Glomerular endothelial cell (primary cell): ENCODE measurements around the gene MPV17. TPM values are rescaled to one million over a fixed set of nuclear protein-coding genes. Genes with fewer than 3 reads are reported as not detected.
"Not testable (repeated sequence)": the region's sequence is repeated elsewhere in the genome, so short reads cannot be mapped to it uniquely, and the experiment has no call there.

ENCODE experiments used
- DNase-seq: peaks from one replicate; pipeline ENCODE4 v3.0.0-alpha.2; 2011; ENCODE audit warnings: low read depth, low spot score; ENCODE audit errors: extremely low read depth
- total RNA-seq: library from RNA; depleted of rRNA; stranded (reverse); fragments of >200 nt; gene quantifications from 2 replicates; pipeline ENCODE4 v1.2.3, GENCODE V29; 2015

Gene MPV17
- total RNA-seq, 1 donor from 2014 or later = 103 TPM

DNA sequence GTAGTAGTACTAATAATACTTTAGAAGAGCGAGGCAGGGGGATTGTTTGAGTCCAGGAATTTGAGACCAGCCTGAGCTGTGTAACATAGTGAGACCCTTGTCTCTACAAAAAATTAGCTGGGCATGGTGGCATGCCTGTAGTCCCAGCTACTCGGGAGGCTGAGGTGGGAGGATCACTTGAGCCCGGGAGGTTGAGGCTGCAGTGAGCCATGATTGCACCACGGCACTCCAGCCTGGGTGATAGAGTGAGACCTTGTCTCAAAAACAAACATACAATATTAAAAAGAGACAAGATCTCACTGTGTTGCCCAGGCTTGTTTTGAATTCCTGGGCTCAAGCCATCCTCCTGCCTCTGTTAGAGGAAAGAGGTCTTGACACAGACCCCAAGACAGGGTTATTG, 22.3 kb downstream of the MPV17 start:
- DNase-seq = not testable (repeated sequence)

DNA sequence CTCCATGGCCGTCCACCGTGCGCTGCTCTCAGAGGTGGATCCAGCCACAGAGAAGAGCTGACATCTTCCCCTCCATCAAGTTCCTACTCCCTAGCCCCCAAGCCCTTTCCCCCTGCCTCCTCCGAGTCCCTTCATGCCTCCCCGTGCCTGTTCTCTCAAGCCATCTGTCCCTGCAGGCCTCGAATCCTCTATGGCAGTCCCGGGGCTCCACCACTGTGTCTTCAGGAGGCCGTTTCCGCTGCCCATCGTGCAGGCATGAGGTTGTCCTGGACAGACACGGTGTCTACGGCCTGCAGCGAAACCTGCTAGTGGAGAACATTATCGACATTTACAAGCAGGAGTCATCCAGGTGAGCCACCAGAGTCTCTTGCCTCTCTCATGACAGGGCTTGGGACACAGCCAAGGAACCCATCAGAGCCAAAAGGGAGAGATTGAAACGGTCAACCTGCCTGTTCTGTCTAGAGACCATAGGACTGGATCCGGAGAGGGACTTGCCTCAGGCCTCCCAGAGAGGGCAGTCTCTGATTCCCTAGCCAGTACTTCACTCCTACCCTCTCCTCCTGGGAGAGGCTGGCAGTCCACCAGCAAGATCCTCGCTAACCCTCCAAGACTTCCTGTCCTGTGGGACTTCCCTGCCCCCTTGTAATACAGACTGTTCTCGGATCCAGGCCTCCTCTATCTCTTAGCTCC, 24.4 kb downstream of the MPV17 start:
- DNase-seq = no peak

DNA sequence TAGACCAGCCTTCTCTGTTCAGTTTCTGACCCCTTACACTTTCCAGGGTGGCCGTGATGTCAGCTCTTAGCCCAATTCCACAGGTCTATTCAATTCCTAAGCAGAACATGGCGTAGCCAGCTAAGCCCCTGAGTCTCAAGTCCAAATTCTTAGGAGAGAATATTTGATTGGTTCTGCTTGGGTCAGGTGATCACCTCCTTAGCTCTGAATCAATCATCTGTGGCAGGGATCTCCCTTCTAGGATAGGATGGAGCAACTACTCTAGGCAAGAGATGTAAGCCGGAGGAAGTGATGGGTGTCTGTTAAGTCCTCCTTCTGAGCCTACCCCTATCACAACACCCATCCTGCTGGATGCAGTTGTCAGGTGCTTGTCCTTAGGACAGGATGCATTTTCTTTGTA, 25.7 kb downstream of the MPV17 start:
- no peak for DNase-seq

DNA sequence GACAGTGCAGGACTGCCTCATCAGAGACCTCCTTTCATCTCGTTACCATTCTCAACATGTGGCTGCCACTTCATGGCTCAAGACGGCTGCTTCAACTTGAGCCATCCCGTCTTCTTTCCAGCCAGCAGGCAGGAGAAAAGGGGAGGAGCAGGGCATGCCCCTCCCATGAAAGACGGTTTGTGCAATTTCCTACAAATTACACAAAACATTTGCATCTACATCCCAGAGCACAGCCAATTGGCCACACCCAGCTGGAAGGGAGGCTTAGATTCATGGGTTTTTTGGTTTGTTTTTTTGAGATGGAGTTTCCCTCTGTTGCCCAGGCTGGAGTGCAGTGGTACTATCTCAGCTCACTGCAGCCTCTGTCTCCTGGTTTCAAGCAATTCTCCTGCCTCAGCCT, 26.4 kb downstream of the MPV17 start:
- DNase-seq = no peak

DNA sequence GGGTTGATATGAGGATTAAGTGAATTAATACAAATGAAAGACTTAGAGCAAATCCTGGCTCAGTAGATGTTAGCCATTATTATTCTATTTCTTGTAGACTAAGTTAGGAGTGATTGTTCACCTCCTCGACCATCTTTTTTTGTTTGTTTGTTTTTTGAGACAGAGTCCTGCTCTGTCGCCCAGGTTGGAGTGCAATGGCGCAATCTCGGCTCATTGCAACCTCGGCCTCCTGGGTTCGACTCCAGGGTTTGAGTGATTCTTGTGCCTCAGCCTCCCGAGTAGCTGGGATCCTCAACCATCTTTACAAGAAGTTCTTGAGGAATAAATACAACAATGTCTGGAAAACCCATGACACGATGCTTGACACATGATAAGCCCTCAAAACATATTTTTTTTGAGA, 28.0 kb downstream of the MPV17 start:
- DNase-seq = no peak

DNA sequence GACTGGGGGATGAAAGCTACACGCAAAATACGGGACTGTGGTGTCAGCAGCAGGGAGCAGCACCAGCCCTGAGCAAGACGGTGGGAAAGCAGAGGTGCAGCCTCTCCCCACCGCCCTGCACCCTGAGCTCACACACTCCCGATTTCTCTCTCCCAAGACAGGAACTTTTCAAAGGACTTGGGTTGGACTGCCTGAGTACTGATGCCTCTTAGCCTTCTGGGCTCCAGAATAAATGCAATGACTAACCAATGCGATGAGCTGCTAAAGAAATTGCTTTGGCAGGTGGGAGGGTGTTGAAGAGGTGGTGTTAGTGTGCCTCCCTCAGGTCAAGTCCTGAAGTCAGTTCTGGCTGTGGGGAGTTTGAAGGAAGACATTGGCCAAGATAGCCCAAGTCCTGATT, 31.0 kb downstream of the MPV17 start:
- no peak for DNase-seq

DNA sequence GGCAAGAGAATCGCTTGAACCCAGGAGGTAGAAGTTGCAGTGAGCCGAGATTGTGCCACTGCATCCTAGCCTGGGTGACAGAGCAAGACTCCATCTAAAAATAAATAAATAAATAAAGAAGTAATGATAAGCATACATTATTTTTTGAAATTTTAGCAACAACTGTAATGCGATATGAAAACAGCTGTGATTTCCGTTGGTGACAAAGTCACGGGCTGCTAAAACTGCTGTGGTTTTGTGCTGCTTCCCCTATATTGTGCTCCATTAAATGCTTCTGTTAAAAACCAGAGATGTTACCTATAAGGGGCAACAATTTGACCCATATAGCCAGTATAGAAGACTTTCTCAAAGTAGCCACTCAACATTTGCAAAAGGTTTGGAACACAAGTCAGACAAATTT, 32.3 kb downstream of the MPV17 start:
- no peak for DNase-seq

DNA sequence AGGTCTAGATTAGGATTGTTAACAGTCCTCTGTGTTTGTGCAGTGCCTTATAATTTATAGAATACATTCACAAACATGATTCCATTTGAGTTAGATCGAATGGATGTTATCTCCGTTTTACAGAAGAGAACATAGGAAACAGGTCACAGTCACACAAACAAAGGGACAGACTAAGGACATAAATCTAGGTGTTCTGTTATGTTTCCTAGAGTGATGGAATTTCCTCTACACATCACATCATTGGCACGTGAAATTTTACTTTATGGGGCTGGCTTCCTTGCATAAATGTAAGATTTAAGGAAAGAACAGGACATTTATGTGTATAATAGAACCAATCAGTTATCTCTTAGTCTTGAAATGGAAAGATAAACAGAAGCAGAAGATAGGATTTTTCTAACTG, 34.3 kb downstream of the MPV17 start:
- peak; percentile 81 for DNase-seq

DNA sequence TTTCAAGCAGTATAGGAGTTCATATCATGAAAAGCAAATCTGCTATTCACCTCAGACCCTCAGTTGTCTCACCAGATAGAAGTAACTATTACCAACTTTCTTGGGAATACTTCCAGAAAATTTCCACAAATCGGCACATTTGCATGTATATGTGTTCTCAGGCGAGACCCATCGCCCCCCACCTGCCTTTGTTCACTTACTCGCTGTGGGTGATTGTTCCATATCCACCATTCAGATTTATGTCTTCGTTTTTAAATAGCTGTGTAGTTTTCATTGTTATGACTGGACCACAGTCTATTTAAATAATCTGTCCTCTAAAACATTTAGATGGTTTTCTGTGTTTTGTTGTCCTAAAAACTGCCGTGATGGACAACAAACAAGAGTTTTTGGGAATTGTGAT, 37.4 kb downstream of the MPV17 start:
- DNase-seq = no peak

DNA sequence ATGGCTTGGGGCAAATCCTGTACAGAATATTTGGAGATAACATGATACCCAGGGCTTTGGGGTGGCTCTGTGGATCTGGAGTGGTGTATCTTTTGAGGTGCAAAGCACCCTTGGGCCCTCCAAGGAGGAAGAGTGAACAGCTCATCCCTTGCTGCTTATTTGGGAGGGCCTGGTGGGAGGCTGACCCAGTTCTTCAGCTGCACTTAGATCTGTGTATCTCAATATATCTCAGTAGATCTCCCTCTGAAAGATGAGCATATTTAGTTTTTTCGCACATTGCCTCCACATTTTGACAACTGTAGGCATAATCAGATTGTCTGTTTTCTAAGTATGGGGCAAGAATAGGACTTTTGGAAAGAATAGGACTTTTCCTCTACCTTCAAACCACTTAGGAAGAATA, 37.9 kb downstream of the MPV17 start:
- no peak for DNase-seq

DNA sequence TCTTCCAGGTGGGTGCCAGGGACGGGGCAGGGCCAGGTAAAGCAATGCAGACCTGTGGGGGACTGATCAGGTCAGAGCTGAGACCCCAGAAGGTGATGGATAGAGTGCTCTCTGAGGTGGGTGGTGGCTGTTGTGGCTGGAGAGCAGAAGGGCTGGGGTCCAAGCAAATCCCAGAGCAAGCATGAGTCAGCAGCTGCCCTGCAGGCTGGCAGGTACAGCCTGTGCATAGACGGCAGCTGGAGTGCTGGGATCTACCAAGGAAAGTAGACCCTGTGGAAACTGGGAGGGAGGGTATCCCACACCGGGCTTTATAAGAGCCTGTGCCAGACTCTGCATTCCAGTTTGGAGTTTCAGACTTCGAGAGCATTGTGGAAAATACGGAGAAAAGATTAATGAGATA, 40.0 kb downstream of the MPV17 start:
- no peak for DNase-seq

DNA sequence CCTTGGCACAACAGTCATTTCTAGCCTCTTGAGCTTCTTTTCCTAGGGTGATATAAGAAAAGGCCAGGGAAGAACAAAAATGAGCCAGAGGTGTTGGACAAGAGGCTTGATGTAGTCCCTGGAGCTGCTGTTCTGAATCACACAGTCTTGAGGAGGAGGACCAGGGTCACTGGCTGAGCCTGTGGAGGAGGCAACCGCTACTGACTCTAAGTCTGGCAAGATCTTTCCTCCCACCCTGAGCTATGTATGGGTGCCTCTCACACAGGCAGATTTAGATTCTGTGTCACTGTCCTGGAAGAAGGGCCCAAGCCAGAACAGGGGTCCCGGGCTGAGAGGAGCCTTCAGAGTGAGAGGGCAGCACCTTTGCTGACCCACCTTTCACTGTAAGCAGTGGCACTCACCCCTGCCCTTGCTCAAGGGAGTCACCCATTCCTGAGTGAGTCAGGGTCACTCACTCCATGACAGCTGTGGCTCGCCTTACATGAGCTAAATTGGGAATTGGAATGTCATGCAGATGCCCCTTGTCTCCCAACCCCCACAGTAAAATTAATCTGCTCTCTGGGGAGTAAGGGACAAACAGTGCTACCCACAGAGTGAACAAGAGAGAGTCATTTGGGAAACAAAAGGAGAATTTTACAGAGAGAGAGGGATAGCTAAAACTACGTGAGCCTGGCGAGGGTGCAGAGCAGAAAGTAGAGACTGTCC, 40.9 kb downstream of the MPV17 start, which contains the start of gene TRIM54:
TRIM54 (plus strand) TSS at position 575 of the 705 bp plus-strand sequence. CDS start 303 bp downstream, outside the sequence.
- DNase-seq = no peak

DNA sequence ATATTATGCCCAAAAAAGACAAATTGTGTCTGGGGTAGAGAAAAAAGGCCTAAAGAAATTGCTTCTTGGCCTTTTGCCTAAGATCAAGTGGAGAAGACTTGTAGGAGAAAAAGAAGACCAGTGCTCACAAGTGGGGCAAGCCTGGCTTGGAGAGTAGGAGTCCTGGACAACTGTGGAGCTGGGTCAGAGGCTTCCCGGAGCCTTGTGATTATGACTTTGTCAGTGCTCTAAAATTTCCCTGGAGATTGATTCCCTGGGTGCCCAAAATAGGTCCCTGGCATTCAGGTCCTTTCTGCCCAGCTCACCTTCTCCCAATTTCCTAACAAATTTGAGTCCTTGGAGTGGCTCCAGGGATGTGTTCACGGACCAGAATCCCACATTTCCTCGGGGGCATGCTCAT, 41.5 kb downstream of the MPV17 start:
- DNase-seq = no peak

DNA sequence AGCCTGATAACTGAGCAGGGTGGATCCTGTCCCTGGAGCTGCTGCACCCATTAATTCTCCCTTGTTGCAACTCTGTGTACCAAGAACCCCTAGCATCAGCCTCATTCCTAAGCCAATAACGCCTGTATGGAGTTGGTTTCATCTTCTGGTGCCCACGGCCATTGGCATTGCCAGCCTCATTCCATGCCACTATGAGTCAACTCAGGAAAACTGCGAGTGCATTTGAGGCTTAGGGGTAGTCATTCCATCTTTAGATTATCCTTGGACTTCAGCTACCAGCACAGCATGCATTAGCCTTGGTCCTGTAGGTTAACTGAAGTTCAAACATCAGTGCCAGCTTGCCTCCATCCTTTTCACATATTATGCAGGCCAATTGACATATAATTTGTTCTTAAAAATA, 42.1 kb downstream of the MPV17 start:
- no peak for DNase-seq

DNA sequence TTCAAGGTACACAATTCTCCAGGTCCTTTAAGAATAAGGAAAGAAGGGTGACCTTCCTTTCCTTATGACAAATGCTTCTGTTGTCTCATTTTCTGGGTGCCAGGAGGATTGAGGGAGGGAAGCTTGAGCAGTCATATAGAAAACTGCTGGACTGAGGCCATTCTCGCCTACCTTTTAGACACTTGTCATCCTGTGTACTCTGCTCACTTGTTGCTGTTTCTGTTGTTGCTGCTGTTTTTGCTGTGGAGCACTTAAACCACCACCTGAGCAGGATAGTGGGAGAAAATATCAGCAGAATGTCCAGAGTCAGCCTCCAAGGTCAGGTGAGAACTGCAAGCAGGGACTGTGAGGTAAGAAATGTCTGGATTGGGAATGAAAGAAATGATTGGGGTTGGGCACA, 44.9 kb downstream of the MPV17 start:
- no peak for DNase-seq

DNA sequence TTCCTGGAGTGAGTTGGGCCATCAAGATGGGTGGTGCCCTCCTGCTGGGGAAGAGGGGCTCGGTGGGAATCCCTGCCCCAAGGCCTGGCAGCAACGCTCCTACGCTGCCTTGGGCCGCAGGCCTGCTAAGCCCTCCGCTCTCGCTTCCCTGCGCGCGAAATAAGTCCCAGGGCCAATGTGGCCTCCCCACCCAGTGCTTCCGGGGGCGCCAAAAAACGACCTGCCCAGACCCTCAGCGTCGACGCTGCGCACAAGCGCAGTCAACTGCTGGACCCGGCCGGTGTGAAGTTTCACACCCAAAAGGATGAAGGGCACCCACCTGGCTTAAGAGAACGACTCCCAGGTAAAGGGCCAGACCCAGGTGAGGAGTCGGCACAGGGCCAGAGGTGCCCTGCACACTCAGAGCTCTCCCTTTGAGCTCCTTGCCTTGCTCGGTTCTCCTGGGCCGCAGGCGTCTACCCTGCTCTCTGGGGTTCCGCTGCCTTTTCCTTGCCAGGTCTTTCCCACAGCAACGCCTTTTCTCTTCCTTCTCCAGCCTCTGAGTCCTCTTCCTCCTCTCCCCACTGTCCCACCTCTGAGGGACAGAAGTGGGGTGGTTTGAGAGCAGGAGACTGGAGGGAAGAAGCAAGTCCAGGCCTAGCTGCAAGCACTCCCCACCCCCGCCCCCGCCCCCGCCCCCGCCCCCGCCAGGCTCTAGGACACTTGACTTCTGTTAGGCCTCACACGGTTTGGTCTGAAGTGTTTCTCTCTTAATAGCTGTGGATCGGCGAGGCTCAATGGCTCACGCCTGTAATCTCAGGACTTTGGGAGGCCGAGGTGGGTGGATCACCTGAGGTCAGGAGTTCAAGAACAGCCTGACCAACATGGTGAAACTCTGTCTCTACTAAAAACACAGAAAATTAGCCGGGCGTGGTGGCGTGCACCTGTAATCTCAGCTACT, 47.4 kb downstream of the MPV17 start, which contains the start of gene DNAJC5G:
DNAJC5G (plus strand) TSS at position 223 of the 940 bp plus-strand sequence. CDS start 1,296 bp downstream, outside the sequence.
- DNase-seq = no peak

DNA sequence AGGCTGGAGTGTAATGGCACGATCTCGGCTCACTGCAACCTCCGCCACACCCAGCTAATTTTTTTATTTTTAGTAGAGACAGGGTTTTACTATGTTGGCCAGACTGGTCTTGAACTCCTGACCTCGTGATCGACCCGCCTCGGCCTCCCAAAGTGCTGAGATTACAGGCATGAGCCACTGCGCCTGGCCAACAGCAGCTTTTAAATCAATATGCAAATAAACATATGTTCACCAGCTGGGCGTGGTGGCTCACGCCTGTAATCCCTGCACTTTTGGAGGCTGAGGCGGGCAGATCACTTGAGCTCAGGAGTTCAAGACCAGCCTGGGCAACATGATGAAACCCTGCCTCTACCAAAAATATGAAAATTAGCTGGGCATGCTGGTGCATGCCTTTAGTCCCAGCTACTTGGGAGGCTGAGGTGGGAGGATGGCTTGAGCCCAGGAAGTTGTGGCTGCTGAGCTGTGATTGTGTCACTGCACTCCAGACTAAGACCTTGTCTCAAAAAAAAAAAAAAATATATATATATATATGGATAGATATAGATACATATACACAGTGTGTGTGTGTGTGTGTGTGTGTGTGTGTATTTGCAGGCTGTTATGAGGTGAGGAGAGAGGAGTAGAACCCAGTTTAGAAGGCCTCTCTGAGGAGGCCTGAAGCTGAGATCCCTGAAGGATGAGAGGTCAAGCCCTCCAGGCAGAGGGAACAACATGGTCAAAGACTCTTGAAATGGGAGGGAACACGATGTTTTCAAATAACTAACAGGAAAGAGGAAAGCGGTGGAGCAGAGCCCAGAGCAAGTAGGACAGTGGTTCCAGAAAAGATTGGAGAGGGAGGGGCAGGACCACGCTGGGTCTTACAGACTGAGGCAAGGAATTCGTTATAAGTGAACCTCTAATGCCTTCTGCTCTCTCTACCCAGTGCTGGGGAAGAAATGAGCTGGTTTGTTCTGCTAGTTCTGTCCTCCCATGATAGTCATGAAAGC, 50.1 kb downstream of the MPV17 start:
- DNase-seq = not testable (repeated sequence)

DNA sequence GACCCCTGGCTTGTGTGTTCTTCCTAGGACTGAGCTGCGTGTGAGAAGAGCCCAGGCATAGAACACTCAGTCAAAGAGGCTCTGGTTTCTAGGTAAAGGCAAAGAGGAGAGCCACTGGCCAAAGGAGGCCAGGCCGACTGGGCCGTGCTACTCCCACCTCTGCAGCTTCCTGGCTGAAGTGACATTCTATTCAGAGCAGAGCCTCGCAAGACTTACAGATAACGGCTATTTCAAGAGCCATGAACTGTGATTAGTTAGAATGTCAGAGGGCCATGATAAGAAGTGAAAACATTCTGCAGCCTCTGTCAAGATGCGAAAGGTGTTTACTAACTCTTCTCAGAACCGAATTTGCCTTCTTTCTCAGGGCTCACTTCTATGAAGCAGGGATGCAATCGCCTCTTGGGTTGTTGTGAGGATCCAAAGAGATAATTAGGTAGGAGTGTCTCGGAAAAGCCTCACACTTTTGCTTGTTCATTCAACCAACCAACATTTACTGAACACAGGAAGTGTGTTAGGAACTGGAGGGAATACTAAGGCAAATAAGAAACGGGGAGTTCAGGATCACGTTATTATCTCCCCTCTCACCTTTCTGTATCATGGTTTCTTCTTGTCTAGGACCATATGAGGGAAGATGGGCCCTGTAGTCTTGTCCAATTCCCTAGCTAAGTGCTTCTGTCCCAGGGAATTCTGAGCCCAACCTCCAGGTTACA, 51.1 kb downstream of the MPV17 start:
- DNase-seq = no peak

DNA sequence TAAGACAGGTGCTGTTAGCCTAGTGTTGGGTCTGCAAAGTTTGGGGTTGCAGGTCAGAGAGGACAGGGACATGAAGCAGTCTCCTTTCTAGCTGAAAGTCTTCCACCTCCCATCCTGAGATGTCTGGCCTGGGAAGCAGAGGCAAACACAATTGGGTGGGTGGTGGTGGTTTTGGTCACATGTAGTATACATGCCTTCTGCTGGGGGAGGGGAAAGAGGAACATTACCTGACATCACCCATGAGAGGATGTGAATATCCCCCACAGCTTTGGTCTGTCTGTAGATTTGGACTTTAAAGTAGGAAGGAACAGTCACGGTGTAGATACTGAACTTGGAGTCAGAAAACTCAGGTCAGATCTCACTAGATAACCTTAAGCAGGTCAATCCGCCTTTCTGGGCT, 52.2 kb downstream of the MPV17 start:
- no peak for DNase-seq
